Hepatocyte (in vitro differentiated cells): ENCODE data around the gene HLA-DMB. TPM values are rescaled to one million over a fixed set of nuclear protein-coding genes. Genes with fewer than 3 reads are reported as not detected.
A peak's percentile ranks its signal among the peaks of the same experiment; 100 is the strongest.

Experiments used
- DNase-seq: peaks from one replicate; pipeline ENCODE4 v3.0.0-alpha.2; 2016; ENCODE audit warnings: low spot score
- H2AFZ ChIP-seq: fragments of 200-600 bp; sonication (generic); 2 replicates; pipeline ENCODE4 v1.6.0; 2016; ENCODE audit warnings: antibody characterized with exemption, mild to moderate bottlenecking
- H3K27ac ChIP-seq: fragments of 200-600 bp; sonication (generic); 2 replicates; pipeline ENCODE4 v1.5.1; 2016; ENCODE audit warnings: mild to moderate bottlenecking
- H3K27me3 ChIP-seq: fragments of 200-600 bp; sonication (generic); 2 replicates; pipeline ENCODE4 v1.6.1; 2016
- H3K36me3 ChIP-seq: fragments of 200-600 bp; sonication (generic); replicated peaks from 2 replicates; pipeline ENCODE4 v1.5.1; 2016; ENCODE audit warnings: low read depth; ENCODE audit not compliant: insufficient read depth
- H3K4me1 ChIP-seq: fragments of 200-600 bp; sonication (generic); 2 replicates; pipeline ENCODE4 v1.5.1; 2016; ENCODE audit warnings: mild to moderate bottlenecking, moderate library complexity; ENCODE audit not compliant: insufficient read depth
- H3K4me2 ChIP-seq: fragments of 200-600 bp; sonication (generic); 2 replicates; pipeline ENCODE4 v1.6.0; 2016
- H3K4me3 ChIP-seq: fragments of 200-600 bp; sonication (generic); 2 replicates; pipeline ENCODE4 v1.5.1; 2016; ENCODE audit warnings: mild to moderate bottlenecking
- H3K79me2 ChIP-seq: fragments of 200-600 bp; sonication (generic); 2 replicates; pipeline ENCODE4 v1.6.0; 2017; ENCODE audit warnings: mild to moderate bottlenecking
- H3K9me2 ChIP-seq: fragments of 200-600 bp; sonication (generic); replicated peaks from 2 replicates; pipeline ENCODE4 v1.6.0; 2017; ENCODE audit warnings: mild to moderate bottlenecking; ENCODE audit not compliant: insufficient read depth
- H3K9me3 ChIP-seq: fragments of 200-600 bp; sonication (generic); 2 replicates; pipeline ENCODE4 v1.5.1; 2016; ENCODE audit warnings: low read depth, mild to moderate bottlenecking
- H4K20me1 ChIP-seq: fragments of 200-600 bp; sonication (generic); 2 replicates; pipeline ENCODE4 v1.6.0; 2016; ENCODE audit warnings: mild to moderate bottlenecking; ENCODE audit not compliant: insufficient read depth, poor library complexity, severe bottlenecking
- CTCF ChIP-seq: fragments of 200-600 bp; sonication (generic); IDR thresholded peaks from 2 replicates; pipeline ENCODE4 v1.5.1; 2016; ENCODE audit warnings: antibody characterized with exemption, mild to moderate bottlenecking; ENCODE audit not compliant: poor library complexity
- EZH2 ChIP-seq: fragments of 200-600 bp; sonication (generic); IDR thresholded peaks from 2 replicates; pipeline ENCODE4 v1.6.1; 2016; ENCODE audit warnings: antibody characterized with exemption, mild to moderate bottlenecking, borderline replicate concordance
- EZH2phosphoT487 ChIP-seq: fragments of 200-600 bp; sonication (generic); IDR thresholded peaks from one replicate; pipeline ENCODE4 v1.6.1; 2018; ENCODE audit warnings: antibody characterized with exemption, mild to moderate bottlenecking, low read depth, moderate library complexity; ENCODE audit not compliant: unreplicated experiment, severe bottlenecking
- WGBS: methylation state at CpG from one replicate; pipeline ENCODE4 v1.1.6; 2016; ENCODE audit warnings: low lambda C conversion rate; ENCODE audit errors: missing lambda C conversion rate; 5-methylcytosine and 5-hydroxymethylcytosine counted together
- polyA plus RNA-seq: library from polyadenylated mRNA; unstranded; fragments of >200 nt; fragmentation: Nextera tagmentation; extraction: Ambion mirVana; gene quantifications from 2 replicates; pipeline ENCODE4 v1.2.1, GENCODE V29; 2016
- total RNA-seq: library from RNA; depleted of rRNA; stranded (reverse); fragments of >200 nt; gene quantifications from 2 replicates; pipeline ENCODE4 v1.2.3, GENCODE V29; 2014

HLA-DMB gene
- total and polyA plus RNA-seq, 2 experiments from 2014 or later: 1.00 to 1.7 TPM

- Histone ChIP-seq H3K79me2 (peaks cover 33% of the 10 kb centered on the region), H3K9me2 (no peaks in the 10 kb centered on the region), H3K4me3 (no peak overlapping the region), H3K27me3 (no peaks in the 10 kb centered on the region), H3K4me1 (peaks cover 43% of the 10 kb centered on the region), H4K20me1 (peaks cover 57% of the 10 kb centered on the region), H3K4me2 (no peak overlapping the region), H3K36me3 (peaks cover 11% of the 10 kb centered on the region), H2AFZ (no peak overlapping the region), H3K9me3 (no peaks in the 10 kb centered on the region), H3K27ac (peak overlapping the region; percentile 55)
- no peak for DNase-seq
- TF ChIP-seq EZH2phosphoT487 (no peak), CTCF (no peak), EZH2 (no peak)
- 57% methylated on average over 8 of the region's 8 CpGs for WGBS
Observed at GRCh38 chr6:32982084-32982701, 41.4 kb upstream of the HLA-DMB start.

GRCh38 chr6:32980488-32981038, 39.7 kb upstream of the HLA-DMB start:
- DNase-seq: no peak
- Histone ChIP-seq H3K79me2 (peaks cover 49% of the 10 kb centered on the region), H3K27me3 (no peaks in the 10 kb centered on the region), H3K36me3 (peaks cover 11% of the 10 kb centered on the region), H3K4me1 (peaks cover 57% of the 10 kb centered on the region), H3K4me2 (no peak overlapping the region), H3K9me3 (no peaks in the 10 kb centered on the region), H4K20me1 (peaks cover 74% of the 10 kb centered on the region), H2AFZ (no peak overlapping the region), H3K9me2 (no peaks in the 10 kb centered on the region), H3K27ac (peak overlapping the region; percentile 55), H3K4me3 (no peak overlapping the region)
- no peak for TF ChIP-seq EZH2
- TF ChIP-seq EZH2phosphoT487: no peak
- TF ChIP-seq CTCF: no peak
- 83% methylated on average over 8 of the region's 11 CpGs for WGBS

DNA sequence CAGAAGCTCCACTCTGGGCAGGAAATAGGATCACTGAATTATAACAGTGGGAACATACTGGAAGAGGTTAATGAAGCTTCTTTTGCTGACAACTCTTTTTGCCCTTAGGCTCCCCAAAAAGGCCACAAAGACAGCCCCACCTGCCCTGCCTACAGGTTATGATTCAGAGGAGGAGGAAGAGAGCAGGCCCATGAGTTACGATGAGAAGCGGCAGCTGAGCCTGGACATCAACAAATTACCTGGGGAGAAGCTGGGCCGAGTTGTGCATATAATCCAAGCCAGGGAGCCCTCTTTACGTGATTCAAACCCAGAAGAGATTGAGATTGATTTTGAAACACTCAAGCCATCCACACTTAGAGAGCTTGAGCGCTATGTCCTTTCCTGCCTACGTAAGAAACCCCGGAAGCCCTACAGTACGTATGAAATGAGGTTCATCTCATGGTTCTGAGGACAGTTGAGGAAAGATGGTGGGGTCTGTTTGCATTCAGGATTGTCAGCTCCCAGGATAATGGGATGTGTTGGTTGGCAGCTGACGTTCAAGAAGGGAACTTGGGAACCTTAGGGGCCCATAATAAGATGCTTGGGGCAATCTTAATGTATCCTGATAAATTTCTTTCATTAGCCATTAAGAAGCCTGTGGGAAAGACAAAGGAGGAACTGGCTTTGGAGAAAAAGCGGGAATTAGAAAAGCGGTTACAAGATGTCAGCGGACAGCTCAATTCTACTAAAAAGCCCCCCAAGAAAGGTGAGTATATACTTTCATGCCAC, 39.1 kb upstream of the HLA-DMB start:
- Histone ChIP-seq H3K4me3 (no peak overlapping the region), H3K36me3 (peaks cover 11% of the 10 kb centered on the region), H3K4me1 (peaks cover 61% of the 10 kb centered on the region), H4K20me1 (peaks cover 80% of the 10 kb centered on the region), H3K9me2 (no peaks in the 10 kb centered on the region), H3K27ac (peak overlapping the region; percentile 55), H3K79me2 (peaks cover 56% of the 10 kb centered on the region), H2AFZ (no peak overlapping the region), H3K9me3 (no peaks in the 10 kb centered on the region), H3K27me3 (no peaks in the 10 kb centered on the region), H3K4me2 (no peak overlapping the region)
- DNase-seq: no peak
- 94% methylated on average over 12 of the region's 12 CpGs for WGBS
- TF ChIP-seq EZH2phosphoT487 (no peak), EZH2 (no peak), CTCF (no peak)
